ENCODE data around the gene LARP1.

GRCh38 chr5:154776167-154776566 is 21.0 kb downstream of the LARP1 start:
- TF ChIP-seq GATA3 (IDR thresholded peaks at IDR 0.05; ENCODE audit: borderline replicate concordance) (no peak), REST (IDR thresholded peaks at IDR 0.05) (no peak), MAZ (IDR thresholded peaks at IDR 0.05; ENCODE audit: borderline replicate concordance, low read depth, low read length) (no peak), HMGXB4 (CRISPR knock-in tag; IDR thresholded peaks at IDR 0.05; ENCODE audit: borderline replicate concordance) (no peak), CTCF (IDR thresholded peaks at IDR 0.05) (no peak), NR3C1 (IDR thresholded peaks at IDR 0.05) (no peak), JUN (IDR thresholded peaks at IDR 0.05) (no peak), POLR2A (IDR thresholded peaks at IDR 0.05; ENCODE audit: low read length) (no peak), PBX3 (IDR thresholded peaks at IDR 0.05) (no peak), CEBPB (IDR thresholded peaks at IDR 0.05) (no peak), RAD21 (conservative IDR thresholded peaks at IDR 0.05 in 1 of 2, IDR thresholded peaks at IDR 0.05 in 1 of 2) (no peak), HDAC2 (IDR thresholded peaks at IDR 0.05) (no peak), EP300 (IDR thresholded peaks at IDR 0.05) (no peak)

All from A549 (cell line).